ENCODE measurements around the gene DEFB131B.
"Not testable (repeated sequence)": the region's sequence is repeated elsewhere in the genome, so short reads cannot be mapped to it uniquely, and the experiment has no call there.

DNA sequence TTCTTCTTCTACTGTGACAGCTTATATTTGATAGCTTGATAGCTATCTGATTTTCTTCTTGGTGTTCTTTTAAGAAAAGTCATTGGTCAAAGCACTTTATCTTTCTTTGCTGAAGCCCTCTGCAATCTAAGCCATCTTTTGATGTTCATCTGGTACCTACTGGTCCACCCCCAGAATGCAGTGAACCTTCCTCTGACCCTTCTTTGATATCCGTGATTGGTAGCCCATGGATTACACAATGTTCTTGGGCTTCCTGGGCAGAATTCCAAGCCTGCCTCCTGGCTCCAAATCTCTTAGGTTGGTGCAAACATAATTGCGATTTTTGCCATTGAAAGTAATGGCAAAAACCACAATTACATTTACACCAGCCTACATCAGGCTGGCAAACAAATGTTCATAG, 2.0 kb upstream of the DEFB131B start:
- TF ChIP-seq DPF2 (IDR thresholded peaks at IDR 0.05); FOXP1 (CRISPR knock-in tag; IDR thresholded peaks at IDR 0.05); ZNF785 (CRISPR knock-in tag; IDR thresholded peaks at IDR 0.05); POLR3A (IDR thresholded peaks at IDR 0.05; ENCODE audit: borderline replicate concordance, extremely low read depth, insufficient read depth, insufficient read length); MXI1 (IDR thresholded peaks at IDR 0.05; ENCODE audit: low read depth, low read length); FOXM1 (IDR thresholded peaks at IDR 0.05; ENCODE audit: low read depth); FOXM1 (CRISPR knock-in tag; IDR thresholded peaks at IDR 0.05; ENCODE audit: low read depth): not testable (repeated sequence)

Measured in K562 (cell line).